ENCODE measurements around the gene TMEM132D. TPM values are rescaled to one million over a fixed set of nuclear protein-coding genes. Genes with fewer than 3 reads are reported as not detected.

Gene TMEM132D
- total RNA-seq, 2 experiments from 2014 or later: not detected

DNA sequence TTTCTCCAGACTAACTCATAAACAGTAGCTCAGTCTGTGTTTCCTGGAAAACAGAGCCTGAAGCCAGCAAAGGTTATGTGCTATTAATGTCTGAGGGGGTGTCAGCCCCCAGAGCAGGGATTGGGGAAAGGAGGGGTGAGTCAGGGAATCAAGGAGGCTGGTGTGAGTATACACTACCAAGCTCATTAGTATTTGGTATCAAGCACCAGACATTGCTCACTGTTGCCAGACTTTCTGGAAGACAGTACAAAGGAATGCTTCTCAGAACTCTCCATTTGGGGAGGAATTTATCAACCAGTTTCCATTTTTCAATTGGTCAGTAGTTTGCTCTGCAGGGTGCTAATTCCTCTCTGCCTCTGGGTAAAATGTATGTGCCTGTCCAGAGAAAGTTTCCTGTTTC lies 607.2 kb downstream of the TMEM132D start:
- Histone ChIP-seq H3K9me2 (ENCODE audit: insufficient read depth, low read length) (no peaks in the 10 kb centered on the region), H4K20me1 (ENCODE audit: insufficient read depth, low read length) (no peaks in the 10 kb centered on the region; the same call in 1 of the 2 replicates), H3K27ac (ENCODE audit: low read depth, low read length, poor library complexity, severe bottlenecking) (no peak overlapping the region), H3K36me3 (ENCODE audit: insufficient read depth, low read length) (no peaks in the 10 kb centered on the region), H3K9me3 (ENCODE audit: low read length) (no peaks in the 10 kb centered on the region), H3K4me3 (ENCODE audit: low read depth, low read length, poor library complexity, severe bottlenecking) (no peak overlapping the region), H3K79me2 (ENCODE audit: insufficient read depth, low read depth, low read length) (no peaks in the 10 kb centered on the region), H3K4me2 (ENCODE audit: low read length) (no peak overlapping the region), H3K4me1 (ENCODE audit: insufficient read depth, low read length, poor library complexity, severe bottlenecking) (no peaks in the 10 kb centered on the region), H2AFZ (ENCODE audit: low read length) (no peak overlapping the region)
- TF ChIP-seq EZH2phosphoT487 (IDR thresholded peaks at IDR 0.05; ENCODE audit: borderline replicate concordance, low read depth, low read length): no peak
- TF ChIP-seq, protein P1, sequence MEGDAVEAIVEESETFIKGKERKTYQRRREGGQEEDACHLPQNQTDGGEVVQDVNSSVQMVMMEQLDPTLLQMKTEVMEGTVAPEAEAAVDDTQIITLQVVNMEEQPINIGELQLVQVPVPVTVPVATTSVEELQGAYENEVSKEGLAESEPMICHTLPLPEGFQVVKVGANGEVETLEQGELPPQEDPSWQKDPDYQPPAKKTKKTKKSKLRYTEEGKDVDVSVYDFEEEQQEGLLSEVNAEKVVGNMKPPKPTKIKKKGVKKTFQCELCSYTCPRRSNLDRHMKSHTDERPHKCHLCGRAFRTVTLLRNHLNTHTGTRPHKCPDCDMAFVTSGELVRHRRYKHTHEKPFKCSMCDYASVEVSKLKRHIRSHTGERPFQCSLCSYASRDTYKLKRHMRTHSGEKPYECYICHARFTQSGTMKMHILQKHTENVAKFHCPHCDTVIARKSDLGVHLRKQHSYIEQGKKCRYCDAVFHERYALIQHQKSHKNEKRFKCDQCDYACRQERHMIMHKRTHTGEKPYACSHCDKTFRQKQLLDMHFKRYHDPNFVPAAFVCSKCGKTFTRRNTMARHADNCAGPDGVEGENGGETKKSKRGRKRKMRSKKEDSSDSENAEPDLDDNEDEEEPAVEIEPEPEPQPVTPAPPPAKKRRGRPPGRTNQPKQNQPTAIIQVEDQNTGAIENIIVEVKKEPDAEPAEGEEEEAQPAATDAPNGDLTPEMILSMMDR (conservative IDR thresholded peaks at IDR 0.05; ENCODE audit: low read length): no peak
- intact Hi-C loops (cut with micrococcal nuclease; ENCODE audit: unreplicated experiment): no loop called here
- CTCF ChIA-PET (ENCODE audit: unreplicated experiment): no interaction called here
- POLR2A ChIA-PET: no interaction called here
- BruUV-seq (replicated peaks): no TSS peak
- DNase-seq (ENCODE audit: low spot score): no peak

DNA sequence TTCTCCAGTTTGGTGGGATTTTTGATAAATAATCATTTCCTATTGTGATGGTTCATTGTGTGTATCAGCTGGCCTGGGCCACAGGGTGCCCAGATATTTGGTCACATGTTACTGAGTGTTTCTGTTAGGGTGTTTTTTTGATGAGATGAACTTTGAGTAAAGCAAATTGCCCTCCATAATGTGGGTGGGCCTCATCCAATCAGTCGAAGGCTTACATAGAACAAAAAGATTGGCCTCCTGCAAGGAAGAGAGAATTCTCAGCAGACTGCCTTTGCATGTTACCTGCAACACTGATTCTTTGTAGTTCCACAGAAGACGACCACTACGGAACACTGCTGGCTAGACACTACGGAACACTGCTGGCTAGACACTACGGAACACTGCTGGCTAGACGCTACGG lies 609.0 kb downstream of the TMEM132D start:
- Histone ChIP-seq H3K4me2 (ENCODE audit: low read length) (no peak overlapping the region), H3K4me3 (ENCODE audit: low read depth, low read length, poor library complexity, severe bottlenecking) (no peak overlapping the region), H3K79me2 (ENCODE audit: insufficient read depth, low read depth, low read length) (no peaks in the 10 kb centered on the region), H3K27ac (ENCODE audit: low read depth, low read length, poor library complexity, severe bottlenecking) (no peak overlapping the region), H3K9me2 (ENCODE audit: insufficient read depth, low read length) (no peaks in the 10 kb centered on the region), H2AFZ (ENCODE audit: low read length) (no peak overlapping the region), H3K9me3 (ENCODE audit: low read length) (no peaks in the 10 kb centered on the region), H3K4me1 (ENCODE audit: insufficient read depth, low read length, poor library complexity, severe bottlenecking) (no peaks in the 10 kb centered on the region), H4K20me1 (ENCODE audit: insufficient read depth, low read length) (no peaks in the 10 kb centered on the region; the same call in 1 of the 2 replicates), H3K36me3 (ENCODE audit: insufficient read depth, low read length) (no peaks in the 10 kb centered on the region)
- CTCF ChIA-PET (ENCODE audit: unreplicated experiment): no interaction called here
- POLR2A ChIA-PET: no interaction called here
- TF ChIP-seq, protein P1 (conservative IDR thresholded peaks at IDR 0.05; ENCODE audit: low read length): no peak
- no peak for TF ChIP-seq EZH2phosphoT487 (IDR thresholded peaks at IDR 0.05; ENCODE audit: borderline replicate concordance, low read depth, low read length)
- no peak for DNase-seq (ENCODE audit: low spot score)
- intact Hi-C loops (cut with micrococcal nuclease; ENCODE audit: unreplicated experiment): no loop called here
- no TSS peak for BruUV-seq (replicated peaks)

GRCh38 chr12:129279771-129280170 lies 624.1 kb downstream of the TMEM132D start:
- Histone ChIP-seq H2AFZ (ENCODE audit: low read length) (no peak overlapping the region), H3K9me3 (ENCODE audit: low read length) (no peaks in the 10 kb centered on the region), H3K4me1 (ENCODE audit: insufficient read depth, low read length, poor library complexity, severe bottlenecking) (no peaks in the 10 kb centered on the region), H3K4me2 (ENCODE audit: low read length) (no peak overlapping the region), H3K36me3 (ENCODE audit: insufficient read depth, low read length) (no peaks in the 10 kb centered on the region), H3K9me2 (ENCODE audit: insufficient read depth, low read length) (no peaks in the 10 kb centered on the region), H3K79me2 (ENCODE audit: insufficient read depth, low read depth, low read length) (no peaks in the 10 kb centered on the region), H4K20me1 (ENCODE audit: insufficient read depth, low read length) (no peaks in the 10 kb centered on the region), H3K27ac (ENCODE audit: low read depth, low read length, poor library complexity, severe bottlenecking) (no peak overlapping the region), H3K4me3 (ENCODE audit: low read depth, low read length, poor library complexity, severe bottlenecking) (no peak overlapping the region)
- ChIA-PET POLR2A (no interaction called here), CTCF (ENCODE audit: unreplicated experiment) (no interaction called here)
- intact Hi-C loops (cut with micrococcal nuclease; ENCODE audit: unreplicated experiment): no loop called here
- BruUV-seq (replicated peaks): no TSS peak
- DNase-seq (ENCODE audit: low spot score): no peak
- no peak for TF ChIP-seq EZH2phosphoT487 (IDR thresholded peaks at IDR 0.05; ENCODE audit: borderline replicate concordance, low read depth, low read length)
- TF ChIP-seq, protein P1 (conservative IDR thresholded peaks at IDR 0.05; ENCODE audit: low read length): no peak

Measured in OCI-LY7 (cell line).